OCI-LY3 (cell line): ENCODE measurements around the gene FAM111A.

ENCODE experiments used
- H2AFZ ChIP-seq: fragments of 200-600, 300-600 bp; shearing (Covaris generic); 2 replicates; pipeline ENCODE4 v1.6.0; 2014; ENCODE audit warnings: antibody characterized with exemption, low read depth, low read length
- H3K27ac ChIP-seq: fragments of 200-600, 300-600 bp; sonication (generic); 2 replicates; pipeline ENCODE4 v1.5.1; 2014; ENCODE audit warnings: mild to moderate bottlenecking, low read length, moderate library complexity, mixed read lengths
- H3K27me3 ChIP-seq: fragments of 200-600, 300-600 bp; sonication (generic); 2 replicates; pipeline ENCODE4 v1.6.1; 2014; ENCODE audit warnings: low read depth, low read length, mixed read lengths
- H3K36me3 ChIP-seq: fragments of 200-600, 300-600 bp; sonication (generic); replicated peaks from 2 replicates; pipeline ENCODE3; 2014; ENCODE audit warnings: low read depth, low read length, mixed read lengths
- H3K4me1 ChIP-seq: fragments of 300-600, 200-600 bp; sonication (generic); 2 replicates; pipeline ENCODE4 v1.6.1; 2014; ENCODE audit warnings: low read length, mixed read lengths
- H3K4me2 ChIP-seq: fragments of 200-600, 300-600 bp; sonication (generic); 2 replicates; pipeline ENCODE4 v1.6.1; 2014; ENCODE audit warnings: low read length, mixed read lengths
- H3K4me3 ChIP-seq: fragments of 300-600, 200-600 bp; sonication (generic); 2 replicates; pipeline ENCODE4 v1.5.1; 2014; ENCODE audit warnings: antibody characterized with exemption, mild to moderate bottlenecking, low read length, moderate library complexity
- H3K79me2 ChIP-seq: fragments of 300-600, 200-600 bp; shearing (Covaris generic); 2 replicates; pipeline ENCODE4 v1.6.1; 2014; ENCODE audit warnings: mild to moderate bottlenecking, low read length, mixed read lengths
- H3K9ac ChIP-seq: fragments of 300-600, 200-600 bp; shearing (Covaris generic); 2 replicates; pipeline ENCODE4 v1.6.0; 2014; ENCODE audit warnings: mild to moderate bottlenecking, low read length, moderate library complexity
- H3K9me3 ChIP-seq: fragments of 200-600, 300-600 bp; shearing (Covaris generic); 2 replicates; pipeline ENCODE4 v1.6.1; 2014; ENCODE audit warnings: low read length, mixed read lengths; ENCODE audit not compliant: insufficient read depth
- H4K20me1 ChIP-seq: fragments of 200-600, 300-600 bp; sonication (generic); 2 replicates; pipeline ENCODE4 v1.6.1; 2016; ENCODE audit warnings: low read length, mixed read lengths; ENCODE audit not compliant: insufficient read depth
- EZH2phosphoT487 ChIP-seq: fragments of 200-600 bp; shearing (Covaris generic); IDR thresholded peaks from 2 replicates; pipeline ENCODE4 v1.6.1; 2018; ENCODE audit warnings: antibody characterized with exemption, mixed run types, low read depth
- TF ChIP-seq, protein P1 (sequence below): fragments of 200-600, 300-600 bp; sonication (generic); IDR thresholded peaks from 2 replicates; pipeline ENCODE4 v1.5.1; 2014; ENCODE audit warnings: antibody characterized with exemption, low read length, low read depth

The FAM111A gene

DNA sequence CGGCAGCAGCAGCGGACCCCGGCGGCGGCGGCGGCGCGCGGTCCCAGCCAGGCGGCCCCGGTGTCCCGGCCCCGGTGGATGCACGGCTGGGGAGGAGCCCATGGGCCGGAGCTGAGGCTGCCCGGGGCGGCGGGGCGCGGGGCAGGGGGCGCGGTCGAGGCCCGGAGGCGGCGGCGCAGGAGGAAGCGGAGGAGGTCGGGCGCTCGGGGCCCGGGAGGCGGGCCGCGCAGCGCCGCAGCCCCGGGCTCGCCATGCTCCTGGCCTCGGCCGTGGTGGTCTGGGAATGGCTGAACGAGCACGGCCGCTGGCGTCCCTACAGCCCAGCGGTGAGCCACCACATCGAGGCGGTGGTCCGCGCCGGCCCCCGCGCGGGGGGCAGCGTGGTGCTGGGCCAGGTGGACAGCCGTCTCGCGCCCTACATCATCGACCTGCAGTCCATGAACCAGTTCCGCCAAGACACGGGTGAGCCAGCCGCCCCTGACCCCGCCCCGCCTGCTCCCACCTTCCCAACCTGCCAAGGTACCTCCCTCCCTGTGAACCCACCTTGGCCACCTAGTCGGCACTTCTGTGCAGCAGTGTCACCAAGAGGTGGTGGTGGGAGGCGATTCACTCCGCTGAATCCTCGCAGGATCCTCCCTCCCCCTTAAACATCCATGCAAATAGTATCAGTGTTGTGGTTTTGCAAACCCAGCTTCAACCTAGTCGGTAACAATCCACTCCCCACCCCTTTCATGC lies 29.9 kb downstream of the FAM111A start:
- peaks cover 8% of the 10 kb centered on the region for H3K36me3 ChIP-seq
- H2AFZ ChIP-seq: peak overlapping the region; percentile 70
- H3K9ac ChIP-seq: peak overlapping the region; percentile 66
- H3K79me2 ChIP-seq: no peaks in the 10 kb centered on the region; the same call in 1 of the 2 replicates
- H4K20me1 ChIP-seq: 0 out of 2 replicates have a peak, but pooled peaks cover 4% of the 10 kb centered on the region
- peak overlapping the region; percentile 98 for H3K4me2 ChIP-seq
- H3K4me3 ChIP-seq: peak overlapping the region; percentile 91
- H3K27me3 ChIP-seq: peaks cover 13% of the 10 kb centered on the region
- no peak overlapping the region for H3K27ac ChIP-seq
- H3K9me3 ChIP-seq: no peaks in the 10 kb centered on the region
- peaks cover 17% of the 10 kb centered on the region for H3K4me1 ChIP-seq
- no peak for TF ChIP-seq EZH2phosphoT487
- TF ChIP-seq, protein P1, sequence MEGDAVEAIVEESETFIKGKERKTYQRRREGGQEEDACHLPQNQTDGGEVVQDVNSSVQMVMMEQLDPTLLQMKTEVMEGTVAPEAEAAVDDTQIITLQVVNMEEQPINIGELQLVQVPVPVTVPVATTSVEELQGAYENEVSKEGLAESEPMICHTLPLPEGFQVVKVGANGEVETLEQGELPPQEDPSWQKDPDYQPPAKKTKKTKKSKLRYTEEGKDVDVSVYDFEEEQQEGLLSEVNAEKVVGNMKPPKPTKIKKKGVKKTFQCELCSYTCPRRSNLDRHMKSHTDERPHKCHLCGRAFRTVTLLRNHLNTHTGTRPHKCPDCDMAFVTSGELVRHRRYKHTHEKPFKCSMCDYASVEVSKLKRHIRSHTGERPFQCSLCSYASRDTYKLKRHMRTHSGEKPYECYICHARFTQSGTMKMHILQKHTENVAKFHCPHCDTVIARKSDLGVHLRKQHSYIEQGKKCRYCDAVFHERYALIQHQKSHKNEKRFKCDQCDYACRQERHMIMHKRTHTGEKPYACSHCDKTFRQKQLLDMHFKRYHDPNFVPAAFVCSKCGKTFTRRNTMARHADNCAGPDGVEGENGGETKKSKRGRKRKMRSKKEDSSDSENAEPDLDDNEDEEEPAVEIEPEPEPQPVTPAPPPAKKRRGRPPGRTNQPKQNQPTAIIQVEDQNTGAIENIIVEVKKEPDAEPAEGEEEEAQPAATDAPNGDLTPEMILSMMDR: no peak

DNA sequence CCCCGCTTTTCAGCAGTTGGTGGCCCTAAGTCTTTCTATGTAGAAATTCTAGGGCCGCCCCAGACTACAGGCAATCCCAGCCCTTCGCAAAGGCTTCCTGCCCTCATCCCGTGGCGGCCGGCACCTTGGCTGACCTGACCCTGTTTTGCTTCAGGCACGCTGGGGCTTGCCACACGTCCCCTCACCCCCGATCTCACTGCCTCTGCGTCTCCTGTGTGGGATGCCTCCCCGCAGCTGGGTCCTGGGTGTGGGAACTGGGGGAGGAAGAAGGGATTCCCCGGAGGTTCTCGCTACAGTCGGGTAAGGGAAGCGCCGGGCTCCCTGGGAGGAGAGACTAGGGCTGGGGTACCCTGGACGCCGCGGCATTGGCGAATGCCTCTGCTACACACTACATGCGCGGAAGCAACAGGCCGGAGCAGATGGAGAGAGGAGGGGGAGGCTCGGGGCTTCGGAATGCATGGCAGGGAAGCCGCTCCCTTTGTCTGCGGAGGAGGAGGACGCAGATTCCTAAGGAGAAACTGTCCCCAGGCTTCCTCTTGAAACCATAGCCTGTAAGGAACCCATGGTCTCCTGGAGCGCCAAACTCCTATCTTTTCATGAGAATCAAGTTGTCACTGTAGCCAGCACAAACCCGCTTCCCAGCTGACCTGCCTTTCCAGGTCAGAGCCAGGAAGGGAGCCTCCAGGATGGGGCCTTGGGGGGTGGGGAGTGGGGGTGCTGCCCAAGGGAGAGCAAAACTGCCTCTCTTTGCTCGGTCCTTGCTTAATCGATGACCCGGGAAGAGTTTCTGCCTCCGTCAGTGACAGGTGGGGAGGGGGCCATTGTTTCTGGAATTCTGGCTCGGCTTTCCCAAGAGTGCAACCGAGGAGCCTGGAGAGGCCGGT lies 30.7 kb downstream of the FAM111A start:
- peaks cover 17% of the 10 kb centered on the region for H3K4me1 ChIP-seq
- H3K4me2 ChIP-seq: peak overlapping the region; percentile 98
- no peaks in the 10 kb centered on the region for H3K9me3 ChIP-seq
- H3K27me3 ChIP-seq: peaks cover 13% of the 10 kb centered on the region
- peaks cover 16% of the 10 kb centered on the region for H3K36me3 ChIP-seq
- no peaks in the 10 kb centered on the region; the same call in 1 of the 2 replicates for H3K79me2 ChIP-seq
- H3K9ac ChIP-seq: peak overlapping the region; percentile 66
- TF ChIP-seq, protein P1: no peak
- TF ChIP-seq EZH2phosphoT487: no peak
- peak overlapping the region; percentile 91 for H3K4me3 ChIP-seq
- peak overlapping the region; percentile 50 for H2AFZ ChIP-seq
- H4K20me1 ChIP-seq: 0 out of 2 replicates have a peak, but pooled peaks cover 4% of the 10 kb centered on the region
- H3K27ac ChIP-seq: no peak overlapping the region

DNA sequence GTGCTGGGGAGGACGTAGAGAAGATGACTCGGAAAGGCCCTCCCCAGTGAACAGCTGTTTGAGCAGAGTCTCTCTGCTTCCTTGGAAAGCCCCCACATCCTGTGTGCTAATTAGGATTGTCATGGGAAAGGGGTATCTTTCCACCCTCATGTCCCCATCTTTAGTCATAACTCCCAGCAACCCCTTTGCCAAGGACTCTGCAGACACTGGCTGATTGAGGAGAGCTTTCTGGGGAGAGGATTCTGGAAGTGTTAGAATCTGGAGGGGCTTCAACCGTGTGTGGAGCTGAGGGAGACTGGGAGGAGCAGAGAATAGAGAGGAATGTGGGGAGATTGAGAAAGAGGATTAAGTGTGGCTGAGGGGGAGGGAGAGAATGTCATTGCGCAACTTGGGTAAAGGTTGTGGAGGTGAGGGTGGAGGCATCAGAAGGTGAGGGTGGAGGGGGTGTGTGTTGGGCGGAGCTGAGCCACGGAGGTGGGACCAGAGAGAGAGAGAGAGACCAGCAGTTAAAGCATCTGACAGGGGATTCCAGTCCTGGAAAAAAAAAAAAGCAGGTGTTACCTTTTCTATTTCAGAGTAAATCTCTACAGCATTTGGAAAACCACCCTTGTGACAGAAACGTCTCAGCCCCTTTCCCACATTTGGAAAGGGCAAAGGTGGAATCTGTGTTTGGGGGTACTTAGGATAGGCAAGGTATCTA lies 31.5 kb downstream of the FAM111A start:
- Histone ChIP-seq H3K9ac (no peak overlapping the region), H3K27ac (no peak overlapping the region), H3K4me2 (0 out of 2 replicates have a peak overlapping the region, but pooled peaks have one; percentile 98), H4K20me1 (0 out of 2 replicates have a peak, but pooled peaks cover 4% of the 10 kb centered on the region), H3K79me2 (no peaks in the 10 kb centered on the region; the same call in 1 of the 2 replicates), H3K4me3 (peak overlapping the region; percentile 91; the same call in 1 of the 2 replicates), H3K27me3 (peaks cover 13% of the 10 kb centered on the region), H3K36me3 (peaks cover 24% of the 10 kb centered on the region), H2AFZ (no peak overlapping the region), H3K9me3 (peaks cover 7% of the 10 kb centered on the region; the same call in 1 of the 2 replicates), H3K4me1 (peaks cover 17% of the 10 kb centered on the region)
- TF ChIP-seq, protein P1: no peak
- TF ChIP-seq EZH2phosphoT487: no peak
